ENCODE data around the gene DTNB.
A peak's percentile ranks its signal among the peaks of the same experiment; 100 is the strongest.
"Not testable (repeated sequence)": the region's sequence is repeated elsewhere in the genome, so short reads cannot be mapped to it uniquely, and the experiment has no call there.

The DTNB gene

DNA sequence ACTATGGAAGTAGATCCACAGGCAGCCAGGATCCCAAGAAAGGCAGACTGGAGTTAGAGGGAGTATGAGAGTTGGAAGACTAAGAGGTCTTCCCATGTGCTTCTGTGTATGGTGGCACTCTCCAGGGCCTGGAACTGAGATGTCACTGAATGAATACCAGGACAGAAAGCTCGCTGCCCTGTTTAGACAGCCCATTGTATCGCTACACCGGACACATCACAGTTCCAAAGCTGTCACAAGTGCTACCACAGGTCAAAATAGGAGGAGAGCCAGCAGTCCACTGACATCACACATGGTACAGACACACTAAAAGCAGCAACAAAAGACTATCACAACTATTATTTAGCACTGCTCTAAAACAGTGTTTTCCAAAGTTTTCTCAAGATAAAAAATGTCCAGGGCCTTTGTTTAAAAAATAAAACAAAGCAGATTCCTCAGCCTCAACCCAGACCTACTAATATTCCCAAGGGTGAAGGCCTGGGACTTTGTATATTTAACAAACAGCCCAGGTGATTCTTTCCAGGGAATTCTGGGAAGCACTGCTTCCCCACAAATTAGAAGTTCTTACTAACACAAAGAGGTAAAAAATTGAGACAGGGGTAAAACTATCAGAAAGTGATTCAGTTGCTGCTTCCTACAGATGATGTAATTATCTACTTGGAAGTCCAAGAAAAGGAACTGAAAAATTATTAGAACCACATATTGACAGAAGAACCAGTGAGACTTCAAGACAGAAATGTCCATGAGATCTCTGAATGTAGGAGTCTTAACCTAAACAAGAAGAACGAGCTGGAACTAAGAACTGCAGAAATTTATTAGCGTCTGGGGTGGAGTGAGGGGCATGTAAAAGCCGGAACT lies 116.0 kb downstream of the DTNB start:
- H3K27me3 ChIP-seq (ENCODE audit: insufficient read depth, low read length) = no peaks in the 10 kb centered on the region
- H3K27ac ChIP-seq (ENCODE audit: low read length) = peak overlapping the region; percentile 17
- no peak overlapping the region for H3K9ac ChIP-seq (ENCODE audit: low read depth, low read length)

DNA sequence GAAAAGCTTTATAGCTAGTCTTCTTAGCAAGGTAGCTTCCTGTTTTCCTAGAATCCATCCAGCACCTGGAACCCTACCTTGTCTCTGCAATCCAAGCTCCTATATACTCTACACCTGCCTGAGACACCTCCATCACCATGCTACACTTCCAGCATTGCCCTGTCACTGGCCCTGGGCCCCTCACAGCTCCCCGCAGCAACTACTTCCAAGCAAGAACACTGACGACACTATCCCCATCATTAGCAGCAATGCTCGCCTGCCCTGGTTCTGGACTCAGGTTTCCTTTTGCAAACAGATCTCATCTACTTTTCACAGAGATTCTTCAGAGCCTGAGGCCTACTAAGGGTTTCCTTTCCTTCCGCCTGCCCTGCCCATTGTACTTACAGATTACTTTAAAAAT lies 121.1 kb downstream of the DTNB start:
- Histone ChIP-seq H3K4me3 (ENCODE audit: low read length) (no peak overlapping the region), H3K9ac (ENCODE audit: low read depth, low read length) (no peak overlapping the region), H3K4me1 (ENCODE audit: insufficient read depth, low read length) (no peaks in the 10 kb centered on the region), H3K36me3 (ENCODE audit: insufficient read depth, low read depth, low read length) (no peaks in the 10 kb centered on the region), H3K27me3 (ENCODE audit: insufficient read depth, low read length) (no peaks in the 10 kb centered on the region), H3K9me3 (ENCODE audit: insufficient read depth, low read depth, low read length) (no peaks in the 10 kb centered on the region), H3K27ac (ENCODE audit: low read length) (no peak overlapping the region)

More for the DNA sequence above, 116.0 kb downstream of the DTNB start:
- H3K4me1 ChIP-seq (ENCODE audit: insufficient read depth, low read length) = peaks cover 10% of the 10 kb centered on the region
- H3K36me3 ChIP-seq (ENCODE audit: insufficient read depth, low read depth, low read length) = no peaks in the 10 kb centered on the region
- H3K9me3 ChIP-seq (ENCODE audit: insufficient read depth, low read depth, low read length) = no peaks in the 10 kb centered on the region
- H3K4me3 ChIP-seq (ENCODE audit: low read length) = no peak overlapping the region

DNA sequence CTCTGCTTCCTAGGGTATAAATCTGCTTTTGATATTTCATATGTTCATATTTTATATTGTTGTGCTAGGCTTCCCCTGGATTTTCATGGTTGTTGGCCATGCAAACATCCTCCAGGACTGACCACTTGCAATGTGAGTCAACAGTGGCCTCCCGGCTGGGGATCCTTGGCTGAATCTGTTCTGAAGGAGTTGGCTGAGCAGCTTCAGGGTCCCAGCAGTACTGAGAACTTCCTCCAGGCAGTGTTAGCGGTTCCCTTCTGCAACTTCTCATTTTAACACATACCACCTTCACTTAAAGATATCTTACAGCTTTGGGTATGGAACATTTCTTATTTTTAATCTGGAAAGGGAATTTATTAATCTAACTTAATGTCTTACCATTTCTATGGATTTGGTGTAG lies 122.1 kb downstream of the DTNB start:
- H3K4me1 ChIP-seq (ENCODE audit: insufficient read depth, low read length) = no peaks in the 10 kb centered on the region
- no peak overlapping the region for H3K4me3 ChIP-seq (ENCODE audit: low read length)
- H3K27me3 ChIP-seq (ENCODE audit: insufficient read depth, low read length) = no peaks in the 10 kb centered on the region
- no peak overlapping the region for H3K27ac ChIP-seq (ENCODE audit: low read length)
- no peak overlapping the region for H3K9ac ChIP-seq (ENCODE audit: low read depth, low read length)
- no peaks in the 10 kb centered on the region for H3K9me3 ChIP-seq (ENCODE audit: insufficient read depth, low read depth, low read length)
- H3K36me3 ChIP-seq (ENCODE audit: insufficient read depth, low read depth, low read length) = no peaks in the 10 kb centered on the region

GRCh38 chr2:25549571-25549970 lies 123.8 kb downstream of the DTNB start:
- H3K36me3 ChIP-seq (ENCODE audit: insufficient read depth, low read depth, low read length); H3K4me1 ChIP-seq (ENCODE audit: insufficient read depth, low read length); H3K27ac ChIP-seq (ENCODE audit: low read length); H3K9ac ChIP-seq (ENCODE audit: low read depth, low read length); H3K9me3 ChIP-seq (ENCODE audit: insufficient read depth, low read depth, low read length); H3K27me3 ChIP-seq (ENCODE audit: insufficient read depth, low read length); H3K4me3 ChIP-seq (ENCODE audit: low read length): not testable (repeated sequence)

DNA sequence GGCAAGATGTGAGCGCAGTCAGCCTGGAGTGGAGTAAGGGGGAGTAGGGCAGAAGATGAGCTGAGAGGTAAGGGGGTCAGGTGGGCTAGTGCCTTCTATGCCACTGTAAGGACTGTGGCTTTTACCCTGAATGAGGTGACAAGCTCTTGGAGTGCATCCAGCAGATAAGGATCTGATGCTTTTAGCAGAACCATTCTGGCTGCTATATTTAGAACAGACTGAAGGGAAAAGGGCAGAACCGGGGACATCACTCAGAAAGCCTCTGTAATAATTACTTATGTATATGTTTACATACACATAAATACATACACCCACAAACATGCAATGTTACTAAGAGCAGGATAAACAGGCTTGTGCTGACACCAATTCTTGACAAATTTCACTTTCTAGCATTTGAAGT lies 124.8 kb downstream of the DTNB start:
- Histone ChIP-seq H3K27ac (ENCODE audit: low read length) (no peak overlapping the region), H3K4me3 (ENCODE audit: low read length) (no peak overlapping the region), H3K27me3 (ENCODE audit: insufficient read depth, low read length) (no peaks in the 10 kb centered on the region), H3K4me1 (ENCODE audit: insufficient read depth, low read length) (no peaks in the 10 kb centered on the region), H3K9me3 (ENCODE audit: insufficient read depth, low read depth, low read length) (no peaks in the 10 kb centered on the region), H3K9ac (ENCODE audit: low read depth, low read length) (no peak overlapping the region), H3K36me3 (ENCODE audit: insufficient read depth, low read depth, low read length) (no peaks in the 10 kb centered on the region)

GRCh38 chr2:25546852-25547251 lies 126.5 kb downstream of the DTNB start:
- Histone ChIP-seq H3K9me3 (ENCODE audit: insufficient read depth, low read depth, low read length) (no peaks in the 10 kb centered on the region), H3K4me1 (ENCODE audit: insufficient read depth, low read length) (no peaks in the 10 kb centered on the region), H3K27ac (ENCODE audit: low read length) (no peak overlapping the region), H3K9ac (ENCODE audit: low read depth, low read length) (no peak overlapping the region), H3K4me3 (ENCODE audit: low read length) (no peak overlapping the region), H3K27me3 (ENCODE audit: insufficient read depth, low read length) (no peaks in the 10 kb centered on the region), H3K36me3 (ENCODE audit: insufficient read depth, low read depth, low read length) (no peaks in the 10 kb centered on the region)

GRCh38 chr2:25545899-25546298 lies 127.5 kb downstream of the DTNB start:
- no peak overlapping the region for H3K4me3 ChIP-seq (ENCODE audit: low read length)
- H3K36me3 ChIP-seq (ENCODE audit: insufficient read depth, low read depth, low read length) = no peaks in the 10 kb centered on the region
- H3K4me1 ChIP-seq (ENCODE audit: insufficient read depth, low read length) = no peaks in the 10 kb centered on the region
- no peak overlapping the region for H3K27ac ChIP-seq (ENCODE audit: low read length)
- H3K9me3 ChIP-seq (ENCODE audit: insufficient read depth, low read depth, low read length) = no peaks in the 10 kb centered on the region
- H3K27me3 ChIP-seq (ENCODE audit: insufficient read depth, low read length) = no peaks in the 10 kb centered on the region
- H3K9ac ChIP-seq (ENCODE audit: low read depth, low read length) = no peak overlapping the region

GRCh38 chr2:25544445-25544844 lies 128.9 kb downstream of the DTNB start:
- H3K4me3 ChIP-seq (ENCODE audit: low read length) = no peak overlapping the region
- H3K36me3 ChIP-seq (ENCODE audit: insufficient read depth, low read depth, low read length) = no peaks in the 10 kb centered on the region
- H3K27me3 ChIP-seq (ENCODE audit: insufficient read depth, low read length) = no peaks in the 10 kb centered on the region
- H3K4me1 ChIP-seq (ENCODE audit: insufficient read depth, low read length) = no peaks in the 10 kb centered on the region
- no peak overlapping the region for H3K9ac ChIP-seq (ENCODE audit: low read depth, low read length)
- no peak overlapping the region for H3K27ac ChIP-seq (ENCODE audit: low read length)
- H3K9me3 ChIP-seq (ENCODE audit: insufficient read depth, low read depth, low read length) = no peaks in the 10 kb centered on the region

GRCh38 chr2:25543939-25544338 lies 129.4 kb downstream of the DTNB start:
- Histone ChIP-seq H3K27ac (ENCODE audit: low read length) (no peak overlapping the region), H3K9me3 (ENCODE audit: insufficient read depth, low read depth, low read length) (no peaks in the 10 kb centered on the region), H3K27me3 (ENCODE audit: insufficient read depth, low read length) (no peaks in the 10 kb centered on the region), H3K9ac (ENCODE audit: low read depth, low read length) (no peak overlapping the region), H3K36me3 (ENCODE audit: insufficient read depth, low read depth, low read length) (no peaks in the 10 kb centered on the region), H3K4me3 (ENCODE audit: low read length) (no peak overlapping the region), H3K4me1 (ENCODE audit: insufficient read depth, low read length) (no peaks in the 10 kb centered on the region)

GRCh38 chr2:25541378-25541777 lies 132.0 kb downstream of the DTNB start:
- H3K27ac ChIP-seq (ENCODE audit: low read length) = no peak overlapping the region

GRCh38 chr2:25539136-25539535 lies 134.2 kb downstream of the DTNB start:
- H3K4me3 ChIP-seq (ENCODE audit: low read length) = no peak overlapping the region
- no peak overlapping the region for H3K9ac ChIP-seq (ENCODE audit: low read depth, low read length)
- no peaks in the 10 kb centered on the region for H3K36me3 ChIP-seq (ENCODE audit: insufficient read depth, low read depth, low read length)
- H3K4me1 ChIP-seq (ENCODE audit: insufficient read depth, low read length) = no peaks in the 10 kb centered on the region
- H3K27ac ChIP-seq (ENCODE audit: low read length) = no peak overlapping the region
- H3K9me3 ChIP-seq (ENCODE audit: insufficient read depth, low read depth, low read length) = peaks cover 8% of the 10 kb centered on the region; the same call in 1 of the 2 replicates
- H3K27me3 ChIP-seq (ENCODE audit: insufficient read depth, low read length) = no peaks in the 10 kb centered on the region

More at GRCh38 chr2:25541378-25541777, 132.0 kb downstream of the DTNB start:
- Histone ChIP-seq H3K36me3 (ENCODE audit: insufficient read depth, low read depth, low read length) (no peaks in the 10 kb centered on the region), H3K9ac (ENCODE audit: low read depth, low read length) (no peak overlapping the region), H3K27me3 (ENCODE audit: insufficient read depth, low read length) (no peaks in the 10 kb centered on the region), H3K4me1 (ENCODE audit: insufficient read depth, low read length) (no peaks in the 10 kb centered on the region), H3K9me3 (ENCODE audit: insufficient read depth, low read depth, low read length) (no peaks in the 10 kb centered on the region), H3K4me3 (ENCODE audit: low read length) (no peak overlapping the region)

DNA sequence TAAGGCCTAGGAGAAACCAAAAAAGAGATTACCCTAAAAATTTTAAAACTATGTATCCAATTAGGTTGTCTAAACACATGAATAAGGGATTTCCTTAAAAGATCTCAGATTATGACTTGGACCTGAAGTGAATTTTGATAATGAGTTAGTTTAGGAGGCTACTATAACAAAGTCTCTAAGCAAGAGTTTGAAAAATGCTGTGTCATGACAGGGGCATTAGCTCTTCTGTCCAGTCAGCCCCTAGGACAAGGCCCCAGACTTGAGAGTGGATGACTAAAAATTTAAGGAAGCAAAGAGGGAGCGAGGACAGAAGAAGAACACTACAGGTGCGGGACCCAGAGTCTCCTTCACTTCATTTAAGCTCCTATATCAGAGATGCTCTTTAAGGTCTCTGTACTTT lies 135.9 kb downstream of the DTNB start:
- Histone ChIP-seq H3K4me1 (ENCODE audit: insufficient read depth, low read length) (no peaks in the 10 kb centered on the region), H3K9me3 (ENCODE audit: insufficient read depth, low read depth, low read length) (peaks cover 8% of the 10 kb centered on the region; the same call in 1 of the 2 replicates), H3K27ac (ENCODE audit: low read length) (no peak overlapping the region), H3K4me3 (ENCODE audit: low read length) (no peak overlapping the region), H3K27me3 (ENCODE audit: insufficient read depth, low read length) (no peaks in the 10 kb centered on the region), H3K9ac (ENCODE audit: low read depth, low read length) (no peak overlapping the region), H3K36me3 (ENCODE audit: insufficient read depth, low read depth, low read length) (no peaks in the 10 kb centered on the region)

Measured in iPS-20b (cell line).